ENCODE measurements around the gene TMEM43.
A peak's percentile ranks its signal among the peaks of the same experiment; 100 is the strongest.

TMEM43 gene

GRCh38 chr3:14147617-14148016, 22.8 kb downstream of the TMEM43 start:
- Histone ChIP-seq H2BK12ac (ENCODE audit: low read length in 2 of 2) (no peak overlapping the region), H3K27ac (ENCODE audit: low read length, poor library complexity, severe bottlenecking) (no peak overlapping the region), H4K91ac (ENCODE audit: low read length) (no peak overlapping the region), H3K4me3 (ENCODE audit: insufficient read depth in 1 of 2, low read depth in 1 of 2, low read length in 2 of 2) (no peak overlapping the region), H2BK120ac (ENCODE audit: low read depth, low read length) (no peak overlapping the region), H4K8ac (ENCODE audit: low read length) (no peak overlapping the region), H3K9me3 (ENCODE audit: control insufficient read depth, low read length) (no peaks in the 10 kb centered on the region), H3K4ac (ENCODE audit: low read depth in 1 of 2, low read length in 2 of 2) (no peak overlapping the region), H3K36me3 (ENCODE audit: control insufficient read depth in 1 of 2, insufficient read depth in 2 of 2, low read depth in 1 of 2, low read length in 2 of 2) (peaks cover 62 to 70% of the 10 kb centered on the region in 2 experiments), H3K18ac (ENCODE audit: low read depth in 1 of 2, low read length in 2 of 2) (no peak overlapping the region), H2BK15ac (ENCODE audit: low read depth, poor library complexity, severe bottlenecking) (no peak overlapping the region), H3K79me1 (replicated peaks; ENCODE audit: low read length, poor library complexity, severe bottlenecking) (peaks cover 21% of the 10 kb centered on the region), H3K14ac (ENCODE audit: low read length in 2 of 2) (no peak overlapping the region), H2AFZ (ENCODE audit: low read depth, low read length) (no peak overlapping the region), H2BK5ac (ENCODE audit: low read depth, low read length, poor library complexity, severe bottlenecking) (no peak overlapping the region), H3K23ac (ENCODE audit: low read length in 2 of 2) (no peak overlapping the region), H2AK5ac (ENCODE audit: low read length, severe bottlenecking) (no peak overlapping the region), H3K9ac (ENCODE audit: low read length) (no peak overlapping the region), H3K4me1 (ENCODE audit: control insufficient read depth, insufficient read depth, low read depth, low read length) (peaks cover 28% of the 10 kb centered on the region), H3K27me3 (ENCODE audit: control insufficient read depth in 1 of 2, insufficient read depth in 1 of 2, low read length in 2 of 2) (no peaks in the 10 kb centered on the region), H3K4me2 (ENCODE audit: low read length, poor library complexity, severe bottlenecking) (no peak overlapping the region)
- 92% methylated on average over 12 of the region's 12 CpGs for WGBS
- DNase-seq: no peak

GRCh38 chr3:14148041-14148985, 23.5 kb downstream of the TMEM43 start:
- 87% methylated on average over 28 of the region's 28 CpGs for WGBS
- Histone ChIP-seq H2BK15ac (ENCODE audit: low read depth, poor library complexity, severe bottlenecking) (no peak overlapping the region), H3K4me3 (ENCODE audit: insufficient read depth in 1 of 2, low read depth in 1 of 2, low read length in 2 of 2) (no peak overlapping the region), H3K23ac (ENCODE audit: low read length in 2 of 2) (no peak overlapping the region), H3K27ac (ENCODE audit: low read length, poor library complexity, severe bottlenecking) (no peak overlapping the region), H3K4ac (ENCODE audit: low read depth in 1 of 2, low read length in 2 of 2) (no peak overlapping the region), H3K27me3 (ENCODE audit: control insufficient read depth in 1 of 2, insufficient read depth in 1 of 2, low read length in 2 of 2) (no peaks in the 10 kb centered on the region), H2AK5ac (ENCODE audit: low read length, severe bottlenecking) (no peak overlapping the region), H4K8ac (ENCODE audit: low read length) (no peak overlapping the region), H3K4me1 (ENCODE audit: control insufficient read depth, insufficient read depth, low read depth, low read length) (peaks cover 26% of the 10 kb centered on the region), H3K18ac (ENCODE audit: low read depth in 1 of 2, low read length in 2 of 2) (no peak overlapping the region), H2BK5ac (ENCODE audit: low read depth, low read length, poor library complexity, severe bottlenecking) (no peak overlapping the region), H3K4me2 (ENCODE audit: low read length, poor library complexity, severe bottlenecking) (no peak overlapping the region), H3K79me1 (replicated peaks; ENCODE audit: low read length, poor library complexity, severe bottlenecking) (peaks cover 26% of the 10 kb centered on the region), H3K36me3 (ENCODE audit: control insufficient read depth in 1 of 2, insufficient read depth in 2 of 2, low read depth in 1 of 2, low read length in 2 of 2) (peaks cover 68 to 74% of the 10 kb centered on the region in 2 experiments), H3K14ac (ENCODE audit: low read length in 2 of 2) (no peak overlapping the region), H2AFZ (ENCODE audit: low read depth, low read length) (no peak overlapping the region), H4K91ac (ENCODE audit: low read length) (no peak overlapping the region), H2BK120ac (ENCODE audit: low read depth, low read length) (no peak overlapping the region), H3K9ac (ENCODE audit: low read length) (no peak overlapping the region), H3K9me3 (ENCODE audit: control insufficient read depth, low read length) (no peaks in the 10 kb centered on the region), H2BK12ac (ENCODE audit: low read length in 2 of 2) (no peak overlapping the region)
- peak; percentile 18 for DNase-seq

- no peak overlapping the region for H3K4me3 ChIP-seq (ENCODE audit: insufficient read depth in 1 of 2, low read depth in 1 of 2, low read length in 2 of 2)
- no peak overlapping the region for H2BK12ac ChIP-seq (ENCODE audit: low read length in 2 of 2)
- no peak overlapping the region for H3K14ac ChIP-seq (ENCODE audit: low read length in 2 of 2)
- H2AK5ac ChIP-seq (ENCODE audit: low read length, severe bottlenecking): no peak overlapping the region
- WGBS: 97% methylated on average over 9 of the region's 9 CpGs
- no peak overlapping the region for H3K4ac ChIP-seq (ENCODE audit: low read depth in 1 of 2, low read length in 2 of 2)
- H3K23ac ChIP-seq (ENCODE audit: low read length in 2 of 2): no peak overlapping the region
- H4K8ac ChIP-seq (ENCODE audit: low read length): no peak overlapping the region
- H4K91ac ChIP-seq (ENCODE audit: low read length): no peak overlapping the region
- no peaks in the 10 kb centered on the region for H3K27me3 ChIP-seq (ENCODE audit: control insufficient read depth in 1 of 2, insufficient read depth in 1 of 2, low read length in 2 of 2)
- H3K18ac ChIP-seq (ENCODE audit: low read depth in 1 of 2, low read length in 2 of 2): no peak overlapping the region
- H3K9ac ChIP-seq (ENCODE audit: low read length): no peak overlapping the region
- DNase-seq: no peak
- no peaks in the 10 kb centered on the region for H3K9me3 ChIP-seq (ENCODE audit: control insufficient read depth, low read length)
- no peak overlapping the region for H2BK120ac ChIP-seq (ENCODE audit: low read depth, low read length)
- H3K36me3 ChIP-seq (ENCODE audit: control insufficient read depth in 1 of 2, insufficient read depth in 2 of 2, low read depth in 1 of 2, low read length in 2 of 2): peaks cover 77 to 90% of the 10 kb centered on the region in 2 experiments
- no peak overlapping the region for H3K4me2 ChIP-seq (ENCODE audit: low read length, poor library complexity, severe bottlenecking)
- no peak overlapping the region for H3K27ac ChIP-seq (ENCODE audit: low read length, poor library complexity, severe bottlenecking)
- peaks cover 35% of the 10 kb centered on the region for H3K79me1 ChIP-seq (replicated peaks; ENCODE audit: low read length, poor library complexity, severe bottlenecking)
- no peak overlapping the region for H2BK15ac ChIP-seq (ENCODE audit: low read depth, poor library complexity, severe bottlenecking)
- H3K4me1 ChIP-seq (ENCODE audit: control insufficient read depth, insufficient read depth, low read depth, low read length): peaks cover 25% of the 10 kb centered on the region
- no peak overlapping the region for H2AFZ ChIP-seq (ENCODE audit: low read depth, low read length)
- no peak overlapping the region for H2BK5ac ChIP-seq (ENCODE audit: low read depth, low read length, poor library complexity, severe bottlenecking)
Observed at GRCh38 chr3:14150078-14150477, 25.2 kb downstream of the TMEM43 start.

- Histone ChIP-seq H2BK12ac (ENCODE audit: low read length in 2 of 2) (no peak overlapping the region), H3K14ac (ENCODE audit: low read length in 2 of 2) (no peak overlapping the region), H2BK5ac (ENCODE audit: low read depth, low read length, poor library complexity, severe bottlenecking) (no peak overlapping the region), H3K27me3 (ENCODE audit: control insufficient read depth in 1 of 2, insufficient read depth in 1 of 2, low read length in 2 of 2) (no peaks in the 10 kb centered on the region), H3K18ac (ENCODE audit: low read depth in 1 of 2, low read length in 2 of 2) (no peak overlapping the region), H3K36me3 (ENCODE audit: control insufficient read depth in 1 of 2, insufficient read depth in 2 of 2, low read depth in 1 of 2, low read length in 2 of 2) (peaks cover 75 to 87% of the 10 kb centered on the region in 2 experiments), H3K27ac (ENCODE audit: low read length, poor library complexity, severe bottlenecking) (no peak overlapping the region), H3K4me2 (ENCODE audit: low read length, poor library complexity, severe bottlenecking) (no peak overlapping the region), H2AFZ (ENCODE audit: low read depth, low read length) (no peak overlapping the region), H2AK5ac (ENCODE audit: low read length, severe bottlenecking) (no peak overlapping the region), H3K4me3 (ENCODE audit: insufficient read depth in 1 of 2, low read depth in 1 of 2, low read length in 2 of 2) (no peak overlapping the region), H2BK15ac (ENCODE audit: low read depth, poor library complexity, severe bottlenecking) (no peak overlapping the region), H3K4ac (ENCODE audit: low read depth in 1 of 2, low read length in 2 of 2) (no peak overlapping the region), H3K9ac (ENCODE audit: low read length) (no peak overlapping the region), H3K79me1 (replicated peaks; ENCODE audit: low read length, poor library complexity, severe bottlenecking) (peaks cover 34% of the 10 kb centered on the region), H2BK120ac (ENCODE audit: low read depth, low read length) (no peak overlapping the region), H3K4me1 (ENCODE audit: control insufficient read depth, insufficient read depth, low read depth, low read length) (peaks cover 20% of the 10 kb centered on the region), H3K9me3 (ENCODE audit: control insufficient read depth, low read length) (no peaks in the 10 kb centered on the region), H4K91ac (ENCODE audit: low read length) (no peak overlapping the region), H3K23ac (ENCODE audit: low read length in 2 of 2) (no peak overlapping the region), H4K8ac (ENCODE audit: low read length) (no peak overlapping the region)
- no peak for DNase-seq
- WGBS: 90% methylated on average over 6 of the region's 9 CpGs
Observed at GRCh38 chr3:14150491-14151230, 25.8 kb downstream of the TMEM43 start.
